ENCODE data around the gene DCAF15.

GRCh38 chr19:13934785-13935109, 17.6 kb upstream of the DCAF15 start:
- no peak for TF ChIP-seq POLR2A (IDR thresholded peaks at IDR 0.05)
- no peak for TF ChIP-seq CTCF (IDR thresholded peaks at IDR 0.05)
- TF ChIP-seq EP300 (IDR thresholded peaks at IDR 0.05), result no peak
